ENCODE data around the gene IQUB.

GRCh38 chr7:123472327-123472726, 62.1 kb downstream of the IQUB start:
- TF ChIP-seq, protein P1, sequence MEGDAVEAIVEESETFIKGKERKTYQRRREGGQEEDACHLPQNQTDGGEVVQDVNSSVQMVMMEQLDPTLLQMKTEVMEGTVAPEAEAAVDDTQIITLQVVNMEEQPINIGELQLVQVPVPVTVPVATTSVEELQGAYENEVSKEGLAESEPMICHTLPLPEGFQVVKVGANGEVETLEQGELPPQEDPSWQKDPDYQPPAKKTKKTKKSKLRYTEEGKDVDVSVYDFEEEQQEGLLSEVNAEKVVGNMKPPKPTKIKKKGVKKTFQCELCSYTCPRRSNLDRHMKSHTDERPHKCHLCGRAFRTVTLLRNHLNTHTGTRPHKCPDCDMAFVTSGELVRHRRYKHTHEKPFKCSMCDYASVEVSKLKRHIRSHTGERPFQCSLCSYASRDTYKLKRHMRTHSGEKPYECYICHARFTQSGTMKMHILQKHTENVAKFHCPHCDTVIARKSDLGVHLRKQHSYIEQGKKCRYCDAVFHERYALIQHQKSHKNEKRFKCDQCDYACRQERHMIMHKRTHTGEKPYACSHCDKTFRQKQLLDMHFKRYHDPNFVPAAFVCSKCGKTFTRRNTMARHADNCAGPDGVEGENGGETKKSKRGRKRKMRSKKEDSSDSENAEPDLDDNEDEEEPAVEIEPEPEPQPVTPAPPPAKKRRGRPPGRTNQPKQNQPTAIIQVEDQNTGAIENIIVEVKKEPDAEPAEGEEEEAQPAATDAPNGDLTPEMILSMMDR (IDR thresholded peaks at IDR 0.05) = no peak
- no peak for TF ChIP-seq POLR2A (IDR thresholded peaks at IDR 0.05)

Data from thyroid gland (tissue), 4 donors.